MV-4-11 (cell line): ENCODE results near the gene ING5.
"Not testable (repeated sequence)": the region's sequence is repeated elsewhere in the genome, so short reads cannot be mapped to it uniquely, and the experiment has no call there.

ENCODE experiments used
- DNase-seq: peaks from one replicate; lab custom pipeline; 2025; lab: John Stamatoyannopoulos, UW

Gene ING5

DNA sequence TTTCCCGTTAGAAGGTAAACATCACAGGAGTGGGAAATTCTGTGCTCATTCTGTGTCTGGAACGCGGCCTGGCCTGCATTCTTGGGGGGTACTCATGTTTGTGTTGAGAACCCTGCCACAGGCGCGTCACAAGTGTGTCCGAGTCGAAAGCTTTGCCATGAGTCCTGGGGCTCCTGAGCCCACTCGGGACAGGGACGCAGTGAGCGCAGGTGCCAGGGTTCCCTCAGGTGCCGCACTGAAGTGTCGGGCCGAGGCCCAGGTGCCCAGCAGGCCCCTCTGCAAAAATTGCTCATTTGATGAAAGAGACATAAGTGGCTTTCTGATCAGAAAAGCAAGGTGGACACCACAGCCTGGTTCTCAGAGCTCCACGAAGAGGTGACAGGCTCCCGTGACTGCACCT, 37.3 kb downstream of the ING5 start:
- no peak for DNase-seq

DNA sequence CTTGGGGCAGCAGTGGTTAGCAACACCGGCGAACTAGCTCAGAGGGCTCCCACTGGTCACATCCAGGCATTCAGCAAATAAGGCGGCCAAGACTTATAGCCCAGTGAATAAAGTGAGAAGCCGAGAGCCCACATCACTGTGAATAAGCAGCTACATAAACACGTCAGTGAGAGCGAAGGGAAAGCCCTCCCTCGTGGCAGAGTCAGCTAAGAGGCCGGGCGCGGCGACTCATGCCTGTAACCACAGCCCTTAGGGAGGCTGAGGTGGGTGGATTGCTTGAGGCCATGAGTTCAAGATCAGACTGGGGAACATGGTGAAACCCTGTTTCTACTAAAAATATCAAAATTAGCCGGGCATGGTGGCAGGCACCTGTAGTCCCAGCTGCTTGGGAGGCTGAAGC, 37.8 kb downstream of the ING5 start:
- peak; percentile 66 for DNase-seq

DNA sequence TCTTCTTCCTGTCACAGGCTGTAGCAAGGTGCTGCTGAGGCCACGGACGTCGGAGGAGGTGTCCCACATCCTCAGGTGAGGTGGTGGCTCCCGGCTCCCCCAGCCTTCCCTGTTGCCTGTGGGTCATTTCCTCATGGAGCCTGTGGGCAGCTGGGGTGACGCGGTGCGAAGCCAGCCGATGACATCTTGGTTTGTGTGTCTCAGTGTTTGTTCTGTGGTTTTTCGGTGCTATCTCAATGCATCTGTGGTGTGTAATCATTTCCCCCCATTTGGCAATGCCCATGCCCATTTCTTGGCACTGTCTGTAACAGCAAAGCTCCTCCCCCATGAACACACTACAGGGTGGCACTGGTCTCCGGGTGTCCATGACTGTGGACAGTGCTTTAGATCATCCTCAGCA, 39.2 kb downstream of the ING5 start:
- DNase-seq, result peak; percentile 23

DNA sequence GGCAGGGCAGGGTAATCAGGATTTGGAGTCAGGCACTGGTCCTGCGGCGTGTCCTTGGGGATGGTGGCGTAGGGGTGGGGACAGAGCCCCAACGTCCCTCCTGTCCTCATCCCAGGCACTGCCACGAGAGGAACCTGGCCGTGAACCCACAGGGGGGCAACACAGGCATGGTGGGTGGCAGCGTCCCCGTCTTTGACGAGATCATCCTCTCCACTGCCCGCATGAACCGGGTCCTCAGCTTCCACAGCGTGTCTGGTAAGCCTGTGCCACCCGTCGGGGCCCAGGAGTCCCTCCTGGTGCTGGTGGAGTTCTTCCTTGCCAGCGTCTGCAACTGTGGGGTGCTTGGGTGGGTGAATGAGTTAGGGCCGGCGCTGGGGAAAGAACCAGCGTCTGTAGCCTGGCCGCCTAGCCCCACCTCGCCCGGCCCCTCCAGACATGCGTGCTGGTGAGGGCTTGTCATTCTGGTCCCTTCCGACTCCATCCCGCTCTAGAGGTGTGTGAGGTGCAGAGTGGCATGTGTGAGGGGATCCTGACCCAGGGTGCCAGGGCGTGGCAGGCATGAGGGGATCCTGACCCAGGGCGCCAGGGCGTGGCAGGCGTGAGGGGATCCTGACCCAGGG, 40.6 kb downstream of the ING5 start:
- no peak for DNase-seq

DNA sequence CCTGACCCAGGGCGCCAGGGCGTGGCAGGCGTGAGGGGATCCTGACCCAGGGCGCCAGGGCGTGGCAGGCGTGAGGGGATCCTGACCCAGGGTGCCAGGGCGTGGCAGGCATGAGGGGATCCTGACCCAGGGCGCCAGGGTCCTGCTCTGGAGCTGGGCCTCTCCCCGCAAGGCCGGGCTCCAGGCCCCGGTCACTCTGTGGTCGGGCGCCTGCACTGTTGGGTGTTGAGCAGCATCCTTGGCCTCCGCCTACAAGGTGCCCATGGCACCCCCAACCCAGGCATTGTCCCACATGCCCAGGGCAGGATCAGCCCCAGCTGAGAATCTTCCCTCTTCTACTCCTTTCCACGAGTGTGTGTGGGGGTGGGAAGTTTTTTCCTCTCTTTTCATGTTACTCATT, 41.2 kb downstream of the ING5 start:
- not testable (repeated sequence) for DNase-seq

DNA sequence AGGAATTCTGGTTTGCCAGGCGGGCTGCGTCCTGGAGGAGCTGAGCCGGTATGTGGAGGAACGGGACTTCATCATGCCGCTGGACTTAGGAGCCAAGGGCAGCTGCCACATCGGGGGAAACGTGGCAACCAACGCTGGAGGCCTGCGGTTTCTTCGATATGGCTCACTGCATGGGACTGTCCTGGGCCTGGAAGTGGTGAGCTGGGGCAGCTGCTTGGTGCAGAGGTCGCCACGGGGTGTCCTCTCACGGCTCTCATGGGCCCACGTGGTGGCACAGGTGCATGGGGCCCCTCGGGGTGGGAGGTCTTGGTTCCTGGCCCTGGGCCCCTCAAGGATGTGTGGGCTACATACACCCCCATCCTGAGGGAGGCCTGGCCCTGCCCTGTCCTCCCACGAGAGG, 41.8 kb downstream of the ING5 start:
- no peak for DNase-seq

DNA sequence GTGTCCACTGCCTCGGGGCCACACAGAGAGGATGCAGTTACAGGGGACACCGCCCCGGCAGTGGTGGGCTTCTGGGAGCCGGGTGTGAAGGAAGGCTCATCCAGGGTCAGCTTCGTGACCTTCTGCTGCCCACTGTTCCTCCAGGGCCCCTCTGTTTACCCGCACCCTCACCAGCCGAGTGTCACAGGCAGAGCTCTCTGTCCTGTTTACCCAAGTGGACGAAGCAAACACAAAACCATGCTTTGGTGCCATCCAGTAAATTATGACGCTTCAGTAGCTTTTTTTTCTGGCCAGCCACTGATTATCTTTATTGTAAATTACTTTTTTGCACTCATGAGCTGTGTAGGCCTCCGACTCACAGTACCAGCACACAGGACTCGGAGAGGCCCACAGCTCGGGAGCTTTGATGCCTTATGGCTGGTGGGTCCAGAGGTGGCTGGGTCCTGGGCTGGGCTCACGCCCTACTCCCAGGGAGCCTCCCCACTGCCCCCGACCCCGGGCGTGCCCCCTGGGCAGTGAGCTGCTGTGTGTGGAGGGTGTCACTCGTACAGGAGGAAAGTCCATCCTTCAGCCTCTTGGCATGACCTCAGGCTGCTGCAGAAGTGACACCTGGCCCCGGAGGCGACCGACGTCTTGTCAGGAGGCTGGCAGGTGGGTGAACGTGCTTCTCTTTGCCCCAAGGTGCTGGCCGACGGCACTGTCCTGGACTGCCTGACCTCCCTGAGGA, 42.4 kb downstream of the ING5 start:
- DNase-seq, result no peak

DNA sequence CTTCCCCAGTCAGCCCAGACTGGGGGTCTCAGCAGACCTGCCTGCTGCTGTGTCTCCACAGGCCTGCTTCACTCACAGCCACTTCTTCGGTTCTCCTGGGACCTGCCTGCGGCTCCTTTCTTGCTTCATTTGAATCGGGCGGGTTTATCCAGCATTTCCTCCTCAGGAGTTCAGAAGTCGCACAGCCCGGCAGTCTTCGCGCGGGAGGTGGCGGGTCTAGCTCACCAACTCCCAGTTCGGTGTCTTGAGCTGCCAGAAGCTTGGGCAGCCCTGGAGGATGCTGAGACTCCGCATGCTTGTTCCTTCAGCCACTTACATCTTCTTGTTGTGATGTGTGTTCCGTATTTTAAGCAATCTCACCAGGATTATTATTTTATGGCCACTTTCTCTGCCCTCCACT, 43.4 kb downstream of the ING5 start:
- DNase-seq, result no peak

DNA sequence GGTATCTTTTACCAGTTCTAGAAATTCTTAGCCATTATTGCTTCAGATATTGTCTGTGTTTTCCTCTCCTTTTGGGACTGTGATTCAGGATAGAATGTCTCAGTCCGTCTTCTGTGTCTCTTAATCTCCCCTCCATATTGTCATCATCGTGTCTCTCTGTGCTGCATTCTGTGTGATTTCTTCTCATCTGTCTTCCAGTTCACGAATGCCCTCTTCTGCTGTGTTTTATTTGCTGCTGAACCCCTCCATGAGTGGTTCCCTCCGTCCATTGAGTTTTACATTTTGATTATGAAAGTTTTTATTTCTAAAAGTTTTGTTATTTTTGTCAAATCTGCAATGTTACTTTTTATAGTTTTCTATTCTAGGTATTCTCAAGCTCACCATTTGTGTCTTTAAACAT, 44.2 kb downstream of the ING5 start:
- no peak for DNase-seq

DNA sequence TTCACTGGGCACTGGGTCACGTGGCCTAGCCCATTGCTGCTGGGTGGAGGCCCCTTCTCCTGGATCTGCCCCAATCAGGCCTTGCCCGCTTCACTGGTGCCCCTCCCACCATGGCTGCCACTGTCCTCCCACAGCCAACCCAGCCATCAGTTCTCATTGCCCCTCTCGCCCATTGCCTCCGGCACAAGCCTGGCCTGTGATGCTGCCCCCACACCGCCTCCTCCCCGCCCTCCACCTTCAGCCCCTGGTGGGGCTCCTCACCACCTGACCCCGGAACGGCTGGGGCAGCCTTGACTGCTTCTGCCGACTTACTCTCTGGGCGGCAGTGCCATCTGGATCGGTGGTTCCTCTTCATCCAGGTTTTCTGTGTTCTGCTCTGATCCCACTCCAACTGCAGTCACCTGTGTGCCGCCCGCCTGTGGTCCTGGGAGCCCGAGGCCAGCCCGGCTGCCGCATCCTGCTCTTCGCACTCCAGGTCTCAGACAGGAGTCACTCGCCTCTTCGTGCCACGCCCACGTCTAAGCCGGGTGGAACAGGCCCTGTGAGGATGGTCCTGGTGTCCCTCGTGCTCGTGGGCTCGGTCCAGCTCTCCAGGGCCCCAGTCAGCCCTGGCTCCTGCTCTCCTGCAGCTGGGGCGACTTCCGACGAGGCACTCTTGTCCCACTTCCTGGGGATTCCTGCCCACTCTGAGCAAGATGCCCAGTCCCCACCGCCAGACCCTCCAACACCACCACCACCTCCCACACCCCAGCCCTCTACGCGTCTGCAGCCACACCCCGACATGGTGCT, 46.8 kb downstream of the ING5 start:
- DNase-seq, result no peak

DNA sequence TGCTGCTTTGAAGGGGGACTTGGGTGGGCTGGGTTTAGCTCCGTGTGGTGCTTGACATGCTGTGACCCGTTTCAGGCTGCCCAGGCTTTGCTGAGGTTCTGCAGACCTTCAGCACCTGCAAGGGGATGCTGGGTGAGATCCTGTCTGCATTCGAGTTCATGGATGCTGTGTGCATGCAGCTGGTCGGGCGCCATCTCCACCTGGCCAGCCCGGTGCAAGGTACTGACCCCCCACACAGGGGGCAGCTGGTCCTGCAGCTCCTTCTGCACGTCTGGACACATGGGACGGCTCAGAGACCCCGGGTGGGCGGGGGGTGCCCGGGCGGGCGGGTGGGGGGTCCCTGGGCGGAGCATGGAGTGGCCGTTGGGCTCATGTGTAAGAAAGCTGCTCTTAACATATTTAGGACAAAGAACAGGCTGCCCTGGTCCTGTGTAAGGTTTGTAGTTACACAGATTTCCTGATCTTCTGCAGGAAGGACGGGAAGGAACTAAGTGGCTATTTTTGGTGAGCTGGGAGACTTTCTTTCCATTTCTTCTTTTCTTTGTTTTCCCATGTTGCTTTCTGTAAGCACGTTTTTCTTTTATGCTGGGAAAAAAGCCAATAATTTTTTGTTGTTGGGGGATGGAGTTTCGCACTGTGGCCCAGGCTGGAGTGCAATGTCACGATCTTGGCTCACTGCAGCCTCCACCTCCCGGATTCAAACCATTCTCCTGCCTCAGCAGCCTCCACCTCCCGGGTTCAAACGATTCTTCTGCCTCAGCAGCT, 48.4 kb downstream of the ING5 start:
- DNase-seq, result no peak

DNA sequence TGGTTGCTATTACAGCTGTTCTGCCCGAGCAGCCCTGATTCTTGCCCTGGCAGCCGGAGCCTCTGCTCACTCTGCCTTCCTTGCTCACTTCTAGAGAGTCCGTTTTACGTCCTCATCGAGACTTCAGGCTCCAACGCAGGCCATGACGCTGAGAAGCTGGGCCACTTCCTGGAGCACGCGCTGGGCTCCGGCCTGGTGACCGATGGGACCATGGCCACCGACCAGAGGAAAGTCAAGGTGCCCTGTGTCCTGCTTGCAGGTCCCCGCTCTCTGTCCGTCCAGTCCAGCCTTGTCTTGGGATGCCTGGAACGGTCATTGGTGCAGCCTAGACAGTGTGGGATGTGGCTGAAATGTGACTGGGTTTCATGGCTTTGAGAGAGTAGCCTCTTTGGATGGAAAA, 49.3 kb downstream of the ING5 start:
- no peak for DNase-seq

DNA sequence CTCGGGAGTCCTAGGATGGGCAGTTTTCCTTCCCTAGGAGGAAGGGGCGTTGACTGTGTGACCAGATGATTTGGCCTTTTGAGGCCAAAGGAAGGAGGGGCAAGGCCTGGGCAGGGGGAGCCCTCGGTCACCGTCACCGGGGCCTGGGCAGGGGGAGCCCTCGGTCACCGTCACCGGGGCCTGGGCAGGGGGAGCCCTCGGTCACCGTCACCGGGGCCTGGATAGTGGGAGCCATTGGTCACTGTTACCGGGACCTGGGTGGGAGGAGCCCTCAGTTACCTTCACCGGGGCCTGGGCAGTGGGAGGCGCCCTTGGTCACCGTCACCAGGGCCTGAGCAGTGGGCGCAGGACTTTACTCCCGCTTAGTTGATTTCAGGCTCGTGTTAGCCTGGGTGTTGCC, 49.9 kb downstream of the ING5 start:
- DNase-seq, result no peak

DNA sequence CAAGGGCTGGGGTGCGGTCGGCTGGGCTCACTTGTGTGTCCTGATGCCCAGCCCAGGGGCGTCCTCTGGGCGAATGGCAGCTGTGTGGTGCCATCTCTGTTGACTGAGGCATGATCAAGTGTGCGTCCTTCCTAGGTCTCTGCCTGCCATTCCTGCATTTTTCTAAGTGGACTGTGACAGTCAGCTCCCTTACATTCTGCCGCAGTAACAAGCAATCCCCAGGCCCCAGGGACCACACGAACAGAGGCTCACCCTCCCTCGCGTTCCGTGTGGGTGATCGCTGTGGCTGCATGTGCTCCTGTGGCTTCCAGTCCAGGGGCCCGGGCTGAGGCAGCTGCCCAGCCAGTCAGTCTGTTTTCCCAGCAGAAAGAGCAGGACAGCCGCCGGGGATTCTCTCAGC, 50.4 kb downstream of the ING5 start:
- DNase-seq, result no peak

DNA sequence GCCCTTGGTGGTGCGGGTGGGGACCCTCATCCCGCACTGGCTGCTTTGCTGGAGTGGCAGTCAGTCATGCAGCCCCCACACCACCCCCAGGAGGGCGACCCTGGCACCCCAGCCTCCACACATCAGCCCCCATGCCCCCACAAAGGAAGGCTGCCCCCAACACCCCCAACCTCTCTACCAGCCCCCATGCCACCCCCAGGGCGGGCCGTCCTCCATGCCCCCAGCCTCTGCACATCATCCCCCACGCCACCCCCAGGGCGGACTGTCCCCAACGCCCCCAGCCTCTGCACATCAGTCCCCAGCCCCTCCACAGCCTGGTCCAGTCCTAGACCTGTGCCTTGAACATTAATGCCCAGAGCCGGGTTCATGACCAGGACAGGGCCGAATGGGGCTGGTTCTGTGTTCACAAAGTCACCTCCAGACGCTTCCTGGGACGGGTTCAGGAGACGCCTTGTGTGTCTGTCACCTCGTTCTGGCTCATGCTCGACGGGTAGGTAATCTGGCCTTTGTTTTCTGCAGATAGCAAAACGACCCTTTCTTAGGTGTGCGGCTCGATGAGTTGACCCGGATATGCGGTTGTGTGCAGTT, 50.9 kb downstream of the ING5 start:
- DNase-seq, result no peak

DNA sequence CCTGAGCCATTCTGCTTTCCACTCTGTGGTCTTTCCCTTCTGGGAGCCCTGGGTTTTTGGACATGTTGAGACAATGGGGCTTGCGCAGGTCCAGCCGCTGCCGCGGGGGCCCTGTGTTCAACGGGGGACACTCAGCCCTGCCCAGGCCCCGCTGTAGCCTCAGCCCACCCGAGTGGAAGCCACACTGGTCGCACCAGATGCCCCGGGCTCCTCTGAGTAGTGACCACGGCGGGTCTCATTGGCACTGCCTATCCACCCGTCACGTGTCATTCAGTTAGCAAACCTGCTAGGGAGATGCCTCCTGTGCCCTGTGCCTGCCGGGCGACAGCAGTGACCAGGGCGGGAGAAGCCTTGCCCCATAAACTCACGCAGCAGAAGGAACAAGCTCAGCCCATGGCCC, 51.7 kb downstream of the ING5 start:
- DNase-seq, result no peak

DNA sequence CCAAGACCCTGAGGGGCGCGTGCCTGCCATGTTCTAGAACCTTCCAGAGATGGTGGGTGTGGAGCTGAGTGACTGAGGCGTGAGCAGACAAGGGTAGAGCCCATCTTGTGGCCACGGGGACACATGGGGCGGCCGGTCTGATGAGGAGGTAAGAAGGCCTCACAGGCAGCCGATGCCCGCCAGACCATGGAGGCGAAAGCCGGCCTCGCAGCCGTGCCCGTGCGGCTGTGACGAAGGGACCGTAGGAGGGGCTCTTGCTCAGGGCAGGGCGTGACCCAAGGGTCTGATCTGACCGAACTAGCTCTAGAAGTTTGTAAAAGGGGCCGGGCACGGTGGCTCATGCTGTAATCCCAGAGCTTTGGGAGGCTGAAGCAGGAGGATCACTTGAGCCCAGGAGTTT, 52.2 kb downstream of the ING5 start:
- no peak for DNase-seq

DNA sequence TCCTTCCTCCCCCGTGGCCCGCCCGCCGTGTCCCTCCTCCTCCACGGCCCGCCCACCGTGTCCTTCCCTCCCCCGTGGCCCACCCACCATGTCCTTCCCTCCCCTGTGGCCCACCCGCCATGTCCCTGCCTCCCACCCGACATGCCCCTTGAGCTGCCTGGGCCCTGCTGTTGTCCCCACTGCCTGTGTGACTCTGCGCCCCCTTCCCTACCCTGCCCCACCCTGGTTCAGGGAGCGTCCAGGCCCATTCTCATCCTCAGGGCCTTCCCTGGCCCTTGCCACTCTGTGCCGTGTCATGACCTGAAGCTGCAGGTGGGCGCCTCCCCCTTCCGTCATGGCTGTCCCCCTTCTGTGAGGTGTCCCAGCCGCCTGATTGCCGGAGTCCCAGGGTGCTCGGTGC, 53.3 kb downstream of the ING5 start:
- DNase-seq, result no peak

DNA sequence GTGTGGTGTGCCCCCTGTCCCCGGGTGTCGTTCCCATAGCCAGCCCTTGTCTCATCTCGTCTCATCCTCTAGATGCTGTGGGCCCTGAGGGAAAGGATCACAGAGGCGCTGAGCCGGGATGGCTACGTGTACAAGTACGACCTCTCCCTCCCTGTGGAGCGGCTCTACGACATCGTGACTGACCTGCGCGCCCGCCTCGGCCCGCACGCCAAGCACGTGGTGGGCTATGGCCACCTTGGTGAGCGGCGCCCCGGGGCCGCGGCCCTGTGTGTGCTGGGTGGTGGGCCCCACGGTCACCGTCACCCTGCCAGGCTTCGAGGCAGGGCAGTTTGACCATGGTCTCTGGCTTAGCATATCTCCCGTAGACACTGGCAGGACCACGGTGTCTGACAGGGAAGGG, 53.9 kb downstream of the ING5 start:
- DNase-seq, result no peak

DNA sequence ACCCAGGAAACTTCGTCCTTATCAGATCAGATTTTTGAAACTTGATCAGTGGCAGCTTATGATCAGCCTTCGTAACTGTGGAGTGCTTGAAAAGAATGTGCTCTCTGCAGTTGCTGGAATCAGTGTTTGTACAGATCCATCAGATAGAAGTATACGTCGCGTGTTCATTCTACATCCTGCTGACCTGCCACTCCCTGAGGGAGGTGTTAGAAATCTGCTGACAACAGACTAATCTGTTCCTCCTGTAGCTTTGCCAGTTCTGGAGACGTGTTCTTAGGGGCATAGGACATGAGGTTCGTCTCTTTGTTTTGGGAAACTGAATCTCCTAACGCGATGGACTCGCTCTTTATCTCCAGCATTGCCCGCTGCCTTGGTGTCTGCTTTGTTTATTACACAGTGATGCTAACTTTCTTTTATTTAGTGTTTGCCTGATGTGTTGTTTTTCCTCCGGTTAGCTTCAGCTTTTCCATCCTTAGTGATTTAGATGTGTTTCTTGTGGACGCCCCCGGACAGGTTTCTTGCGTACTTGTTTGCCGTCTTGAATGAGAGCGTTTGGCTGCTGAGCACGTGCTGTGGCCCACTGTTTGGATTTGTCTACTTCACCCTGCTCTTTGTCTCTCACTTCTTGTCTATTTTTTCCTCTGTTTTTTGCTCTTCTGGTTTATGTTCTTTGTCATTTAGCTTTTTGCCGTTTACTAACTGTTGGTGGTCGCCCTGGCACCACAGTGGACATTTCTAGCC, 57.4 kb downstream of the ING5 start:
- DNase-seq, result no peak

DNA sequence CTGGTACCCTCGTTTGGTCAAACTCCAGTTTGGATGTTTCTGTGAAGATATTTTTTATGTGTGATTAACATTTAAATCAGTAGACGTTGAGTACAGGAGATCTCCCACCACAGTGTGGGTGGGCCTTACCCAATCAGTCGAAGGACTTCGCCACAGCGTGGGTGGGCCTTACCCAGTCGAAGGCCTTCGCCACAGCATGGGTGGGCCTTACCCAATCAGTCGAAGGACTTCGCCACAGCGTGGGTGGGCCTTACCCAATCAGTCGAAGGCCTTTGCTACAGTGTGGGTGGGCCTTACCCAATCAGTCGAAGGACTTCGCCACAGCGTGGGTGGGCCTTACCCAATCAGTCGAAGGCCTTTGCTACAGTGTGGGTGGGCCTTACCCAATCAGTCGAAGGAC, 58.1 kb downstream of the ING5 start:
- not testable (repeated sequence) for DNase-seq
